ENCODE results near the gene ATP11A. TPM values are rescaled to one million over a fixed set of nuclear protein-coding genes. Genes with fewer than 3 reads are reported as not detected.
"Not testable (repeated sequence)": the region's sequence is repeated elsewhere in the genome, so short reads cannot be mapped to it uniquely, and the experiment has no call there.

ATP11A gene
- total RNA-seq, 1 donor from 2014 or later, result 72.0 TPM

DNA sequence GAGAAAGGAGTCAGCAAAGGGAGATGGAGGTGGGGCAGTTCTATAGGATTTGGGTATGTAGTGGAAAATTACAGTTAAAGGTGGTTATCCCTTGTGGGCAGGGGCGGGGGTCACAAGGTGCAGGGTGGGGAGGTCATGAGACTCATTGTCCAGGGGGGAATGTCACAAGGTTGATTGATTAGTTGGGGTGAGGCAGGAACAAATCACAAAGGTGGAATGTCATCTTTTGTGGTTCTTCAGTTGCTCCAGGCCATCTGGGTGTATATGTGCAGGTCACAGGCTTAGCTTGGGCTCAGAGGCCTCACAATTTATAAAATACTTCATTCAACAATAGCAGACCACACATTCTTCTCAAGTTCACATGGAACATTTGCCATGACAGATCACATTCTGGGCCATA, 109.6 kb downstream of the ATP11A start:
- H3K4me3 Mint-ChIP-seq (ENCODE audit: low read depth), result no peak overlapping the region
- no peak for DNase-seq (ENCODE audit: low spot score)
- peaks cover 5% of the 10 kb centered on the region for H3K4me1 Mint-ChIP-seq (ENCODE audit: low read depth)
- H3K27me3 Mint-ChIP-seq (ENCODE audit: low read depth), result no peaks in the 10 kb centered on the region
- peaks cover 36% of the 10 kb centered on the region for H3K36me3 Mint-ChIP-seq (ENCODE audit: low read depth)
- no peak overlapping the region for H3K27ac Mint-ChIP-seq
- H3K9me3 Mint-ChIP-seq, result peaks cover 20% of the 10 kb centered on the region
- intact Hi-C loops (cut with micrococcal nuclease), result no loop called here

DNA sequence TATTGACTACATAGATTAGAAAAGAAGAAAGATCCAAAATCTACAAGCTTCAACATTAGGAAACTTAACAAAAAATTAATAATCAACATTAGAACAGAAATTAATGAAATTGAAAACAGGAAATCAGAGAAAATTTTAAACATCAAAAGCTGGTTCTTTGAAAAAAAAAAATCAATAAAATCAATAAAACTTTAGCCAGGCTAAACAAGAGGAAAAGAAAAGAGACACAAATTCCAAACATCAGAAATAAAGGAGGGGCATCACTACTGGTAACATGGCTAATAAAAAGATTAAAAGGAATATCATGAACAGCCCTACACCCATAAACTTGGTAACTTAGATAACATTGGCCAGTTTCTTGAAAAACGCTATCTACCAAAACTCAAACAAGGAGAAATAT, 110.2 kb downstream of the ATP11A start:
- Mint-ChIP-seq H3K27me3 (ENCODE audit: low read depth) (no peaks in the 10 kb centered on the region), H3K36me3 (ENCODE audit: low read depth) (peaks cover 39% of the 10 kb centered on the region), H3K9me3 (peaks cover 20% of the 10 kb centered on the region), H3K4me1 (ENCODE audit: low read depth) (peaks cover 5% of the 10 kb centered on the region), H3K27ac (no peak overlapping the region), H3K4me3 (ENCODE audit: low read depth) (no peak overlapping the region)
- intact Hi-C loops (cut with micrococcal nuclease), result no loop called here
- no peak for DNase-seq (ENCODE audit: low spot score)

DNA sequence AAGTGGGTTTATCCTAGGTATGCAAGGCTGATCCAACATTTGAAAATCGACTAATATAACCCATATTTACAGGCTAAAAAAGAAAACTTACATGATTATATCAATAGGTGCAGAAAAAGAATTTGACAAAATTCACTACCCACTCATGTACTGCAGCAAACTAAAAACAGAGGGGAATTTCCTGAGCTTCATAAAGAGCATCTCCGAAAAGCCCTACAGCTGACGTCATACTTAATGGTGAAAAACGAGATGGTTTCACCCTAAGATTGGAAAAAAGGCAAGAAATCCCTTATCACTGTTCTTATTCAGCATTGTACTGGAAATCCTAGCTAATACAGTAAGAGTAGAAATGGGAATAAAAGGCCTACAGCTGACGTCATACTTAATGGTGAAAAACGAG, 111.0 kb downstream of the ATP11A start:
- Mint-ChIP-seq H3K36me3 (ENCODE audit: low read depth) (peaks cover 37% of the 10 kb centered on the region), H3K9me3 (peaks cover 20% of the 10 kb centered on the region)
- H3K27ac Mint-ChIP-seq; DNase-seq (ENCODE audit: low spot score); intact Hi-C loops (cut with micrococcal nuclease); H3K27me3 Mint-ChIP-seq (ENCODE audit: low read depth); H3K4me3 Mint-ChIP-seq (ENCODE audit: low read depth); H3K4me1 Mint-ChIP-seq (ENCODE audit: low read depth): not testable (repeated sequence)

DNA sequence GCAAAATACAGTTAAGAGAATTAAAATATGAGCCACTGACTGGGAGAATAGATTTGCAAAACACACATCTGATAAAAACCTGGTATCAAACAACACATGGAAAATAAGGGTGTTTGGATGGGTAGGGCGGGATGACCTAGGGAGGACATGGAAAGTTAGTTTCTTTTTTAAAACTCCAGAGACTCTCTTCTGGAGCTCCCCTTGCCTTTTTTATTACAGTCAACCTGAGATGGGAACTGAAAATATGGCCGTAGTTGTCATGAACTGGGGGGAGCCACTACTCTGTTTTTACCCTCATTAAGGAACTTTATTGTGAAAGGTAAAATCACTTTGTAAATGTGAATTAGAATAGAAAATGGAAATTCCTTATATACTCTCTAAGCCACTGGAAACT, 113.0 kb downstream of the ATP11A start:
- Mint-ChIP-seq H3K27ac (no peak overlapping the region), H3K4me1 (ENCODE audit: low read depth) (peaks cover 5% of the 10 kb centered on the region), H3K27me3 (ENCODE audit: low read depth) (no peaks in the 10 kb centered on the region), H3K9me3 (peaks cover 16% of the 10 kb centered on the region), H3K4me3 (ENCODE audit: low read depth) (no peak overlapping the region), H3K36me3 (ENCODE audit: low read depth) (peaks cover 25% of the 10 kb centered on the region)
- intact Hi-C loops (cut with micrococcal nuclease), result no loop called here
- DNase-seq (ENCODE audit: low spot score), result no peak

DNA sequence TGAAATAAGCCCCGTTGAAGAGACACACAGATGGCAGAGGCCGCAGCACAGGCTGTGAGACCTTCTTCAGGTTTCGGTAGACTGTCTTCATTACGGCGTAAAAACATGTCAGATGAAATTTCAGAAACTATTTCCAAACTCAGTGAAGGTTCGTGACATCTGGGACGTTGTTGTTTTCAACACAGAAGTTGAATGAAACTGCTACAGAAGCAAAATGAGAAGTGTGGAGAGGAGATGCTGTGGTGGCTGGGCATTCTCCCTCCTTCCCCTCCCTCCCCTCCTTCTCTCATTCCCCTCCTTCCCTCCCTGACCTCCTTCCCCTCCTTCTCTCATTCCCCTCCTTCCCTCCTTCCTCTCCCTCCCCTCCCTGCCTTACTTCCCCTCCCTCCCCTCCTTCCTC, 113.6 kb downstream of the ATP11A start:
- H3K36me3 Mint-ChIP-seq (ENCODE audit: low read depth), result peaks cover 19% of the 10 kb centered on the region
- H3K27me3 Mint-ChIP-seq (ENCODE audit: low read depth), result no peaks in the 10 kb centered on the region
- H3K9me3 Mint-ChIP-seq, result peaks cover 16% of the 10 kb centered on the region
- DNase-seq (ENCODE audit: low spot score), result no peak
- H3K27ac Mint-ChIP-seq, result no peak overlapping the region
- peaks cover 5% of the 10 kb centered on the region for H3K4me1 Mint-ChIP-seq (ENCODE audit: low read depth)
- intact Hi-C loops (cut with micrococcal nuclease), result no loop called here
- H3K4me3 Mint-ChIP-seq (ENCODE audit: low read depth), result no peak overlapping the region

DNA sequence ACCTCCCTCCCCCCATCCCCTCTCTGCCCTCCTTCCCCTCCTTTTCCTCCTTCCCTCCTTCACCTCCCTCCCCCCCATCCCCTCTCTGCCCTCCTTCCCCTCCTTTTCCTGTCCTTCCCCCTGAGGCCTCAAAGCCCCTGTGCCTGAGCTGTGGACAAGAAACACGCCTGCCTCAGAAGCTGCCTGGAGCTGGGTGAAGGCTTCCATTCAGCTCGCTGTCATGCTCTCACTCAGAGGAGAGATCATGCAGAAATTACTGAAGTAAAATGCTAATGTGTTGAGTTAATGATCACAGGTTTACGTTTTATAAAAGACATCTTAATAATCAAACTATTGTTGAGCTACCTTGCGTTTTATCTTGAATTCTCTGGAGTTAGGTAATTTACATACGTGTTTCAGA, 114.5 kb downstream of the ATP11A start:
- H3K4me1 Mint-ChIP-seq (ENCODE audit: low read depth), result peaks cover 5% of the 10 kb centered on the region
- H3K9me3 Mint-ChIP-seq, result peaks cover 7% of the 10 kb centered on the region
- H3K27ac Mint-ChIP-seq, result no peak overlapping the region
- no peak overlapping the region for H3K4me3 Mint-ChIP-seq (ENCODE audit: low read depth)
- intact Hi-C loops (cut with micrococcal nuclease), result no loop called here
- no peak for DNase-seq (ENCODE audit: low spot score)
- no peaks in the 10 kb centered on the region for H3K27me3 Mint-ChIP-seq (ENCODE audit: low read depth)
- peaks cover 10% of the 10 kb centered on the region for H3K36me3 Mint-ChIP-seq (ENCODE audit: low read depth)

DNA sequence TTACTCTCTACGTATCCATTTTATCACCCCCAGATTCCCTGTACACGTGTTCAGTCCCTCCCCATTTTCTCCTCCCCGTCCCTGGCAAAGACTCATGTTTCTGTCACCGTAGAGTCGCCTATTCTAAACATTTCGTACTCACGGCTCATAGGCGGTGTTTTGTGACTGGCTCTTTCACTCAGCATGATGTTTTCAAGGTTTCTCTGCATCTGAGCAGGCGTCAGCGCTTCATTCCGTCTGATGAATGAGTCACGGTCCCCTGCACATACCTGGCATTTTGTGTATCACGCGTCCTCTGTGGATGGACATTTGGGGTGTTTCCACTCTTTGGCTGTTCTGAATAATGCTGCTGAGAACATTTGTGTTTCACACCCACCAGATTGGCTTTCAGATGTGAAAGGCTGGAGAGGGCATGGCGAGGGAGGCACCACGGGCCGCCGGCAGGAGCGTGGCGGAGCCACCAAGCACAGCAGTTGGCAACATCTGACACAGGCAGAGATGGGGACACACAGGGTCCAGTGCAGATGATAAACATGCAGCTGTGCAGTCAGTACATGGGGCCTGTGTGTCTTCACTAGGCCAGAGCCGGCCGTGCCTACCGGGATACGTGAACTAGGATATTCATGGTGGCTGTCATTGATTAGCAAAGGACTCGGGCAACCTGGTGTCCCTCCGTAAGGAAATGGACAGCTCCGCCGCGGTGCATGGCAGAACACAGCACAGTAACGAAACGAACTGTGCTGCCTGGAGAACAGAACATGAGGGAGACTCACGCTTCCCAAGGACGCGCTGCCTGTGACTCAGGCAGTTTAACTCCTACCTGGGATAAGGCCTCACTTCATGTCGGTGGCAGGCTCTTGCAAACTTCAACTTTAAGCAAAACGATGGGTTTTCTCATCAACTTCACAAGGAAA, 117.2 kb downstream of the ATP11A start:
- H3K4me3 Mint-ChIP-seq (ENCODE audit: low read depth), result no peak overlapping the region
- H3K9me3 Mint-ChIP-seq, result no peaks in the 10 kb centered on the region
- H3K4me1 Mint-ChIP-seq (ENCODE audit: low read depth), result peaks cover 5% of the 10 kb centered on the region
- H3K27me3 Mint-ChIP-seq (ENCODE audit: low read depth), result no peaks in the 10 kb centered on the region
- no peak for DNase-seq (ENCODE audit: low spot score)
- no peak overlapping the region for H3K27ac Mint-ChIP-seq
- intact Hi-C loops (cut with micrococcal nuclease), result no loop called here
- H3K36me3 Mint-ChIP-seq (ENCODE audit: low read depth), result peaks cover 17% of the 10 kb centered on the region

DNA sequence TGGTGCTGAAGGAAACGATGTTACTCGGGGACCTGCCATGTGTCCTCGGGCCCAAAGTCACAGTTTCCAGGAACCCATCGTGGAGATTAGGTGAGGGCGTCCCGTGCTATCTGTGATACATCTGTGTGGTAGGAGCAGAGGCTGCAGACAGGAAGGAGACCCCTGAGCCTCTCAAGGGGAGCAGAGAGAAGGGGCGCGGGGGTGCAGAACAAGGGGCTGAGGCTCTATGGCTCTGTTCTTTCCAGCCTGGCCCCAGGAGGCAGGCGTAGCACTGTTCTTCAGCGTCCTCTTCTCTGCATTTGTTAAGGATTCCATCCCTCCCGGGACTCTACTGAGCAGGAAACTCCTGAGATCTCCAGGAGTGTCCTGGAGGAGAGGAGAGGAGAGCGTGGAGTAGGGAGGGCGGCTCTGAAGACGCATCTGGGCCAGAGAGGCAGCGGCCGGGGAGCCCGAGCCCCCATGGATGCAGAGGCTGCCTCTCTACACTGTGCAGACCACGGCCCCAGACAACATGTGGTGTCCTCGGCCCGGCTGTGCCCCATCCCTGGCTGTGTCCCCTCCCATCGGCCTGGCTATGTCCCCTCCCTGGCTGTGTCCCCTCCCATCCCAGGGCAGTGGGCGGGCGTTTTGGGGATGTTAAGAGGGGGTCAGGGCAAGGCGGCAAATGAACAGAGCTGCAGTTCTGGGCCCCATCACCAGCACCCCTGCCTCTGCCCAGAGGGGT, 118.0 kb downstream of the ATP11A start:
- no peak for DNase-seq (ENCODE audit: low spot score)
- Mint-ChIP-seq H3K27me3 (ENCODE audit: low read depth) (no peaks in the 10 kb centered on the region), H3K36me3 (ENCODE audit: low read depth) (peaks cover 24% of the 10 kb centered on the region), H3K4me3 (ENCODE audit: low read depth) (no peak overlapping the region), H3K4me1 (ENCODE audit: low read depth) (no peaks in the 10 kb centered on the region), H3K27ac (no peak overlapping the region), H3K9me3 (no peaks in the 10 kb centered on the region)
- intact Hi-C loops (cut with micrococcal nuclease), result no loop called here

DNA sequence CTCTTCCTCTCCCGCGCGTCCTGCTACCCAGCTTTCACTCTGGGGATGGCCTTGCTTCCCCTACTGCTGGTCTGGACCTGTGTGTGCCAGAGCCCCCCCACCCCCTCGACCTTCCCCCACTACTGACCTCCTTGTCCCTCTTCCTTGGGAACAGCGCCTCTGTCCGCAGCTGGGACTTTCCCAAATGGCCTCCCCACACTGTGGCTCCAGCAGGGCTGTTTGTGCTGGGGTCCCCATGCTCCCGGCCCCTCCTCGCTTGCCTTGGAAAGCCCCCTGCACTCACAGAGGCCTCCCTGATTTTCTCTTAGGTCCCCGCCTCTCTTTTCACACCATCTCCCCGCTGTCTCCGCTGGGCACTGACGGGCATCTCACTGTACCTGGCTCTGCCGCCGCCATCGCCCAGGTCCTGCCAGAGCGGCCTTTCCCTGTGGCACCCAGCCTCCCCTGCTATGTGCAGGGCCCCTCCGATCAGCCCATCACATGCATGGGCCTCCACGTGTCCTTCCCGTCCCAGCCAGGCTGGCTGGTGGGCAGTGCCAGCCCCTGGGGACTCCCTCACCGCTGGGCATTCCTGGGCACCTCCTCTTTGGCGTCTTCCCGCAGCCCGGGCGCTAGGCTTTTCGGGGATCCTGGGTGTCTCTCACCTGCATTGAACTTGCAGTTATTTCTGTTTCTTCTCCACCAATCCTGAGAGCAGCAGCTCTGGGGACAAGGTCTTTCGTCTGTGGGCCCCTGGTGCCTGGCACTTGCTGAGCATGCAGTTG, 118.7 kb downstream of the ATP11A start:
- intact Hi-C loops (cut with micrococcal nuclease), result no loop called here
- peaks cover 29% of the 10 kb centered on the region for H3K36me3 Mint-ChIP-seq (ENCODE audit: low read depth)
- DNase-seq (ENCODE audit: low spot score), result no peak
- no peak overlapping the region for H3K4me3 Mint-ChIP-seq (ENCODE audit: low read depth)
- H3K9me3 Mint-ChIP-seq, result peaks cover 5% of the 10 kb centered on the region
- H3K27ac Mint-ChIP-seq, result no peak overlapping the region
- no peaks in the 10 kb centered on the region for H3K4me1 Mint-ChIP-seq (ENCODE audit: low read depth)
- H3K27me3 Mint-ChIP-seq (ENCODE audit: low read depth), result no peaks in the 10 kb centered on the region

DNA sequence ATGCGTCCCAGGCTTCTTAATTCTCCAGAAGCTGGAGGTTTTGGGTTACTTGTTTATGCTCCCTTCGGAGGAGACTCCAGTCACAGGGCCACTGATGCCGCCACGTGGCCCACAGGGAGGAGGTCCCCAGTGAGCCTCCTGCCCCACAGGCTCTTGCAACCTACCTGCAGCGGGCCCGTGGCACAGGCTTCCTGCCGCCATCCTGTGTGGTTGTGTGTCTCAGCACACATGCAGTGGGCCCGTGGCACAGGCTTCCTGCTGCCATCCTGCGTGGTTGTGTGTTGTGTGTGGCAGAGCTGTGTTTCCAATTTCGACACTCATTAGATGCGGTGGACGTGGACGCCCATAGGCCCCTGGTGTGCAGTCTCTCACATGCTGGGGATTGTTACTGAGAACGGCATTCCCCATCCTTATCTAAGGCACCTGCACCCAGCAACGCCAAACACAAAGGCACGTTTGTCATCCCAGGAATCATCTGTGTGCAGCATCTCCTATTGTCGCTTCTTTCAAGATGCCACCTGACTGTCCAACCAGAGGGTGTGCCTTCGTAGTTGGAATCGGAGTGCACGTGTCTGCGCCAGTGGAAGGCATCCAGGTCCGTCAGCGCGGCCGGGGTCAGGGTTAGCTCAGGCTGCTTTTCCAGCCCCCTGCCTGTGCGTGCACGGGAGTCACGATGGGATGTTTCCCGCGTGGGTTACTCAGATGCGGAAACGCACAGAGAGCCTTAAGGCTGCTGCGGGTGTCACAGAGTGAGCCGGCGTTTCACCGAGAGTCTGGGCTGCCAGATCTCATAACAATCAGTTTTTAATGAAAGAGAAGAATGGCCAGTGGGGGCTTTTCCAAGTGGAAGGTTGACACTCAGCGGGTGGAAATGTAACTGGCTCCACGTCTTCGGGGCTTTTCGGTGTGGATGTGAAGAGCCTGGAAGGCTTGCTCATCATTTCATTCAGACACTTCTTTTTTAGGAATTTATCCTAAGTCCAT, 119.8 kb downstream of the ATP11A start:
- no peak overlapping the region for H3K27ac Mint-ChIP-seq
- no peak overlapping the region for H3K4me3 Mint-ChIP-seq (ENCODE audit: low read depth)
- H3K9me3 Mint-ChIP-seq, result peaks cover 6% of the 10 kb centered on the region
- DNase-seq (ENCODE audit: low spot score), result no peak
- H3K27me3 Mint-ChIP-seq (ENCODE audit: low read depth), result no peaks in the 10 kb centered on the region
- no peaks in the 10 kb centered on the region for H3K4me1 Mint-ChIP-seq (ENCODE audit: low read depth)
- intact Hi-C loops (cut with micrococcal nuclease), result no loop called here
- peaks cover 36% of the 10 kb centered on the region for H3K36me3 Mint-ChIP-seq (ENCODE audit: low read depth)

DNA sequence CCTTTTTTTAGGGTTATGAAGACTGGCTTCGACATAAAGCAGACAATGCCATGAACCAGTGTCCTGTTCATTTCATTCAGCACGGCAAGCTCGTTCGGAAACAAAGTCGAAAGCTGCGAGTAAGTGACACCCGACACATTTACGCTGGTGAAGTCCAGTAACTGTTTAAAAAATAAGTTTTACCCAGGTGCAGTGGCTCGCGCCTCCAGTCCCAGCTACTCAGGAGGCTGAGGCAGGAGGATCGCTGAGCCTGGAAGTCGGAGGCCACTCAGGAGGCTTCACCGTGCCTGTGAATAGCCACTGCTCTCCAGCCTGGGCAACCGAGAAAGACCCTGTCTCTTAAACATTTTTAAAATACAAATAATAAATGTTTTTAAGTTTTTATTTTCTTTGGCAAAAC, 120.8 kb downstream of the ATP11A start:
- Mint-ChIP-seq H3K4me1 (ENCODE audit: low read depth) (no peaks in the 10 kb centered on the region), H3K36me3 (ENCODE audit: low read depth) (peaks cover 41% of the 10 kb centered on the region)
- DNase-seq (ENCODE audit: low spot score), result no peak

More for the DNA sequence above, 120.8 kb downstream of the ATP11A start:
- intact Hi-C loops (cut with micrococcal nuclease), result no loop called here
- Mint-ChIP-seq H3K27me3 (ENCODE audit: low read depth) (no peaks in the 10 kb centered on the region), H3K4me3 (ENCODE audit: low read depth) (no peak overlapping the region), H3K27ac (no peak overlapping the region), H3K9me3 (peaks cover 6% of the 10 kb centered on the region)

All from activated T-helper 2 cell treated with anti-CD3 and anti-CD28 coated beads, Interferon-gamma antibody, Interleukin-2, Interleukin-4, amounts not matched to agents 10 μg/mL and 5 μg/mL and 100 μg/mL, durations not matched to agents 14 hours and 24 hours and 36 hours (primary cell).